OCI-LY7 (cell line): ENCODE data around the gene OR7C2. TPM values are rescaled to one million over a fixed set of nuclear protein-coding genes. Genes with fewer than 3 reads are reported as not detected.

Experiments used
- BruUV-seq: library from RNA; stranded (reverse); fragments of 400-500 nt; replicated peaks from 2 replicates; lab custom pipeline; 2021; lab: Mats Ljungman, UMichigan
- CTCF ChIA-PET: fragments of 300-600 bp; sonication (Branson Sonifier 250); formaldehyde crosslinking; loops from one replicate; lab custom pipeline; 2022; ENCODE audit warnings: antibody characterized with exemption; ENCODE audit not compliant: unreplicated experiment; lab: Charles Lee
- POLR2A ChIA-PET: fragments of 300-600 bp; sonication (Branson Sonifier 250); formaldehyde crosslinking; loops from one replicate; lab custom pipeline; 2022; ENCODE audit warnings: antibody characterized with exemption; lab: Charles Lee
- DNase-seq: peaks from one replicate; pipeline ENCODE4 v3.0.0-alpha.2; 2015; ENCODE audit warnings: low spot score
- H2AFZ ChIP-seq: fragments of 200-600 bp; sonication (generic), shearing (Covaris generic); 2 replicates; pipeline ENCODE4 v1.6.1; 2014; ENCODE audit warnings: mild to moderate bottlenecking, antibody characterized with exemption, low read length, moderate library complexity
- H3K27ac ChIP-seq: fragments of 200-600 bp; sonication (generic); 2 replicates; pipeline ENCODE4 v1.5.1; 2014; ENCODE audit warnings: mixed run types, low read depth, mild to moderate bottlenecking, moderate library complexity, low read length, inconsistent platforms; ENCODE audit not compliant: poor library complexity, severe bottlenecking
- H3K36me3 ChIP-seq: fragments of 200-600 bp; sonication (generic); 2 replicates; pipeline ENCODE4 v1.6.1; 2014; ENCODE audit warnings: mild to moderate bottlenecking, antibody characterized with exemption, low read length, moderate library complexity, mixed read lengths; ENCODE audit not compliant: insufficient read depth
- H3K4me1 ChIP-seq: fragments of 200-600 bp; sonication (generic); 2 replicates; pipeline ENCODE4 v1.5.1; 2014; ENCODE audit warnings: mild to moderate bottlenecking, low read length; ENCODE audit not compliant: insufficient read depth, poor library complexity, severe bottlenecking
- H3K4me2 ChIP-seq: fragments of 200-600 bp; sonication (generic); 2 replicates; pipeline ENCODE4 v1.6.1; 2014; ENCODE audit warnings: mild to moderate bottlenecking, low read length
- H3K4me3 ChIP-seq: fragments of 200-600 bp; sonication (generic); 2 replicates; pipeline ENCODE4 v1.5.1; 2014; ENCODE audit warnings: mild to moderate bottlenecking, low read depth, low read length; ENCODE audit not compliant: poor library complexity, severe bottlenecking
- H3K79me2 ChIP-seq: fragments of 200-600 bp; sonication (generic); 2 replicates; pipeline ENCODE4 v1.6.1; 2016; ENCODE audit warnings: low read depth, mild to moderate bottlenecking, low read length, moderate library complexity, mixed read lengths; ENCODE audit not compliant: insufficient read depth
- H3K9me2 ChIP-seq: fragments of 200-600 bp; sonication (generic); 2 replicates; pipeline ENCODE4 v1.6.1; 2016; ENCODE audit warnings: mild to moderate bottlenecking, low read length, mixed read lengths; ENCODE audit not compliant: insufficient read depth
- H3K9me3 ChIP-seq: fragments of 200-600 bp; sonication (generic); 2 replicates; pipeline ENCODE4 v1.6.1; 2014; ENCODE audit warnings: mild to moderate bottlenecking, mixed run types, low read length, mixed read lengths
- H4K20me1 ChIP-seq: fragments of 200-600 bp; sonication (generic); 2 replicates; pipeline ENCODE4 v1.6.1; 2014; ENCODE audit warnings: mild to moderate bottlenecking, antibody characterized with exemption, low read length, moderate library complexity, mixed read lengths; ENCODE audit not compliant: insufficient read depth
- EZH2phosphoT487 ChIP-seq: fragments of 200-600 bp; sonication (generic); IDR thresholded peaks from 2 replicates; pipeline ENCODE4 v1.6.1; 2018; ENCODE audit warnings: low read depth, borderline replicate concordance, mild to moderate bottlenecking, mixed run types, antibody characterized with exemption, low read length, moderate library complexity, mixed read lengths
- intact Hi-C: fragments of 100-400 bp; cut with micrococcal nuclease; formaldehyde crosslinking; loops from one replicate; pipeline ENCODE4 v1.10.0; 2022; ENCODE audit not compliant: unreplicated experiment
- total RNA-seq, 2 experiments: library from RNA; depleted of rRNA in 1 of 2; stranded (reverse); fragments of >200 nt in 1 of 2; shearing (Covaris generic) in 1 of 2; gene quantifications; 2 replicates each; pipeline ENCODE4 v1.2.3, GENCODE V29; 2014 to 2022
- TF ChIP-seq, protein P1 (sequence below): fragments of 200-600 bp; sonication (generic); conservative IDR thresholded peaks from 2 replicates; pipeline ENCODE4 v1.5.1; 2014; ENCODE audit warnings: mild to moderate bottlenecking, antibody characterized with exemption, low read length, moderate library complexity, mixed read lengths

The OR7C2 gene
- total RNA-seq, 2 experiments from 2014 or later, result not detected

DNA sequence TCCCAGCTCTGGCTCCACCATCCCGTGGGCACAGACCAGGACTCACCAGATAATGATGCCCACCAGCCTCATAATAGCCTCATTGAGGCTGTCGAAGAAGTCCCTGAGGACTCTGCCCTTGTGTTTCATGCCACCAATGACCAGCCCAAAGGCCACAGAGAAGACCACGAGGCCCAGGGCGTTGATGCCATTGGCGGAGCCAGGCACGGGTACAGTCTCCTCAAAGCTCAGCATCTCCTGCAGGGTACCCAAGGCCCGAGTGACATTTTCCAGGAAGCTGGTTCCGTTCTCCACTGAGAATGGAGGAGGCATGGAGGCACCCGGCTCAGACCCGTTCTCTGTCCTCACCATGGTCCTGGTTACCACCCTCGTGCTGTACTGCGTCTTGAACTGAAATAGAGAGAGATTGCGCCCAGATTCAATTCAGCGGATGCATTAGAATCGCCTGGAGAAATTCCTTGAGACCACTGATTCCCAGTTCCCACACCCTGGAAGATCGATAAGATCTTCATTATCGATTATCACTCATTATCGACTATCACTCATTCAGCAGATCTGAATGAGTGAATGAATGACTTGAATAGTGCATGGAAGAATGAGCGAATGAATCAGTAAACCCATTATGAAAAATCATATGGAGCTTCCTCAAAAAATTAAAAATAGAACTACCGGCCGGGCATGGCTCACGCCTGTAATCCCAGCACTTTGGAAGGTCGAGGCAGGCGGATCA lies 20.8 kb downstream of the OR7C2 start:
- Histone ChIP-seq H3K4me2 (no peak overlapping the region), H3K36me3 (no peaks in the 10 kb centered on the region), H3K9me3 (no peaks in the 10 kb centered on the region), H3K4me3 (no peak overlapping the region), H3K79me2 (no peaks in the 10 kb centered on the region), H3K9me2 (no peaks in the 10 kb centered on the region), H4K20me1 (no peaks in the 10 kb centered on the region), H3K4me1 (no peaks in the 10 kb centered on the region), H3K27ac (no peak overlapping the region), H2AFZ (no peak overlapping the region)
- ChIA-PET POLR2A (no interaction called here), CTCF (no interaction called here)
- TF ChIP-seq EZH2phosphoT487, result no peak
- TF ChIP-seq, protein P1, sequence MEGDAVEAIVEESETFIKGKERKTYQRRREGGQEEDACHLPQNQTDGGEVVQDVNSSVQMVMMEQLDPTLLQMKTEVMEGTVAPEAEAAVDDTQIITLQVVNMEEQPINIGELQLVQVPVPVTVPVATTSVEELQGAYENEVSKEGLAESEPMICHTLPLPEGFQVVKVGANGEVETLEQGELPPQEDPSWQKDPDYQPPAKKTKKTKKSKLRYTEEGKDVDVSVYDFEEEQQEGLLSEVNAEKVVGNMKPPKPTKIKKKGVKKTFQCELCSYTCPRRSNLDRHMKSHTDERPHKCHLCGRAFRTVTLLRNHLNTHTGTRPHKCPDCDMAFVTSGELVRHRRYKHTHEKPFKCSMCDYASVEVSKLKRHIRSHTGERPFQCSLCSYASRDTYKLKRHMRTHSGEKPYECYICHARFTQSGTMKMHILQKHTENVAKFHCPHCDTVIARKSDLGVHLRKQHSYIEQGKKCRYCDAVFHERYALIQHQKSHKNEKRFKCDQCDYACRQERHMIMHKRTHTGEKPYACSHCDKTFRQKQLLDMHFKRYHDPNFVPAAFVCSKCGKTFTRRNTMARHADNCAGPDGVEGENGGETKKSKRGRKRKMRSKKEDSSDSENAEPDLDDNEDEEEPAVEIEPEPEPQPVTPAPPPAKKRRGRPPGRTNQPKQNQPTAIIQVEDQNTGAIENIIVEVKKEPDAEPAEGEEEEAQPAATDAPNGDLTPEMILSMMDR, result no peak
- no peak for DNase-seq
- intact Hi-C loops, result no loop called here
- BruUV-seq, result no TSS peak

DNA sequence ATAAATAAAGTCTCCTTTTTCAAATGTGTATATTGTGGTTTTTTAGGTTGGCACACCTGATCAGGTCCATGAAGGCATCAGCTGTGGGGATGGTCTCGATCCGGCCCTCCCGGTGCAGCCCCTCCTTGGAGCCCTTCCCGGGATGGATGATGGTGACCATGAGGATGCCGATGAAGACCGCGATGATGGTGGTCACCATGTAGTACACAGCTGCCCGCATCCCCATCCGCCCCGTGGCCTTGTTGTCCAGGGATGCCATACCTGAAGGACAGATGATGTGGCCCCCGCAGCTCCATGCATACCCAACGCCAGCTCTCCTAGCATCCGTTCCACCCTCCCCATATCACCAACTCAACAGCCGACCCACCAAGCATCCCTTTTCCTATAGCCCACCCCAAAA lies 27.0 kb downstream of the OR7C2 start:
- no peak for TF ChIP-seq EZH2phosphoT487
- TF ChIP-seq, protein P1, result no peak
- Histone ChIP-seq H3K9me3 (no peaks in the 10 kb centered on the region), H3K9me2 (no peaks in the 10 kb centered on the region), H3K4me1 (no peaks in the 10 kb centered on the region), H4K20me1 (no peaks in the 10 kb centered on the region), H3K36me3 (no peaks in the 10 kb centered on the region), H3K79me2 (no peaks in the 10 kb centered on the region), H2AFZ (no peak overlapping the region), H3K4me3 (no peak overlapping the region), H3K4me2 (no peak overlapping the region), H3K27ac (no peak overlapping the region)
- POLR2A ChIA-PET, result no interaction called here
- intact Hi-C loops, result no loop called here
- CTCF ChIA-PET, result no interaction called here
- DNase-seq, result no peak
- BruUV-seq, result no TSS peak

GRCh38 chr19:14971474-14971873 lies 30.2 kb downstream of the OR7C2 start:
- no peak overlapping the region for H3K27ac ChIP-seq
- ChIA-PET POLR2A (no interaction called here), CTCF (no interaction called here)
- H3K4me3 ChIP-seq, result no peak overlapping the region
- TF ChIP-seq, protein P1, result no peak
- no peak for TF ChIP-seq EZH2phosphoT487
- H4K20me1 ChIP-seq, result no peaks in the 10 kb centered on the region
- H3K9me2 ChIP-seq, result no peaks in the 10 kb centered on the region
- no peaks in the 10 kb centered on the region for H3K9me3 ChIP-seq
- H3K36me3 ChIP-seq, result no peaks in the 10 kb centered on the region
- intact Hi-C loops, result no loop called here
- no peak overlapping the region for H2AFZ ChIP-seq
- DNase-seq, result no peak
- no TSS peak for BruUV-seq
- no peak overlapping the region for H3K4me2 ChIP-seq
- no peaks in the 10 kb centered on the region for H3K4me1 ChIP-seq
- H3K79me2 ChIP-seq, result no peaks in the 10 kb centered on the region
